Measurements from ENCODE around the gene BAHD1. TPM values are rescaled to one million over a fixed set of nuclear protein-coding genes. Genes with fewer than 3 reads are reported as not detected.

The BAHD1 gene
- polyA plus RNA-seq, 3 donors = 0.67 to 8.9 (median 0.79) TPM

DNA sequence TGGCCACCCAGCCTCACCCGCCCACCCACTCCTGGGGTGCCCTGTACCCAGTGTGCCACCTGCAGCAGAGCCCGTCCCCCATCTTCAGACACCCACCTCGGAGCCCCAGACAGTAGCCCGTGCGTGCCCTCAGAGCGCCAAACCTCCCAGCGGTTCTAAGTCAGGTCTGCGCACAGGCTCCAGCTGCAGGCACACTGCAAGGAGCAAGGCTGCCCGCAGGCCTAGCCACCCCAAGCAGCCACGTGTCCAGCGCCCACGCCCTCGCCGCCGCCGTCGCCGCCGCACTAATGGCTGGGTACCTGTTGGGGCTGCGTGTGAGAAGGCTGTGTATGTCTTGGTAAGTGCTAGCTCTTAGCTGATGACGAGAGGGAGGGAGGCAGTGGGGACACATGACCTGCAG lies 21.2 kb downstream of the BAHD1 start:
- peaks cover 45 to 70% of the 10 kb centered on the region in 2 donors for H3K36me3 ChIP-seq (replicated peaks in 1 of 2; ENCODE audit: control insufficient read depth in 1 of 2, insufficient read depth in 2 of 2, low read length in 2 of 2)
- peak overlapping the region in 1 of 7 donors; percentile 14 for H3K27ac Mint-ChIP-seq
- H3K27ac ChIP-seq (ENCODE audit: low read depth in 1 of 2, low read length in 2 of 2) = no peak overlapping the region

DNA sequence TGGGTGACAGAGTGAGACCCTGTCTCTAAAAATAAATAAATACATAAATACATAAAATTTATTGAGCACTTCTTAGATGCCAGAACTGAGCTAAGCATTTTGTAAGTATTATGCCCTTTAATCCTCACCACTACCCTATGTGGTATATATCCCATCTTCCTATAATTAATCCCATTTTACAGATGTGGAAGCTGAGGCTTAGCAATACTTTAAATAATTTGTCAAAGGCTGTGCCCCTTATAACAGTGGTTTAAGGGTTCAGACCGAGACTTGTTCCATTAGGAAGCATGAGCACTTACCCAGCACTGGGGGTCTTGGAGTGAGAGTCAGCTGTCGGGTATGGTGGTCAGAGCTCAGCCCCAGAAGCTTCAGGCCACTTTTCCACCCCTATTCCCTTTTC lies 22.5 kb downstream of the BAHD1 start:
- H3K4me2 ChIP-seq (replicated peaks; ENCODE audit: extremely low read depth, low read length, poor library complexity, severe bottlenecking) = no peak overlapping the region
- no peaks in the 10 kb centered on the region for H3K27me3 ChIP-seq (ENCODE audit: control insufficient read depth in 2 of 2, insufficient read depth in 2 of 2, low read length in 2 of 2)
- H4K20me1 ChIP-seq (ENCODE audit: insufficient read depth, low read length) = peaks cover 22% of the 10 kb centered on the region
- TF ChIP-seq, protein P1, sequence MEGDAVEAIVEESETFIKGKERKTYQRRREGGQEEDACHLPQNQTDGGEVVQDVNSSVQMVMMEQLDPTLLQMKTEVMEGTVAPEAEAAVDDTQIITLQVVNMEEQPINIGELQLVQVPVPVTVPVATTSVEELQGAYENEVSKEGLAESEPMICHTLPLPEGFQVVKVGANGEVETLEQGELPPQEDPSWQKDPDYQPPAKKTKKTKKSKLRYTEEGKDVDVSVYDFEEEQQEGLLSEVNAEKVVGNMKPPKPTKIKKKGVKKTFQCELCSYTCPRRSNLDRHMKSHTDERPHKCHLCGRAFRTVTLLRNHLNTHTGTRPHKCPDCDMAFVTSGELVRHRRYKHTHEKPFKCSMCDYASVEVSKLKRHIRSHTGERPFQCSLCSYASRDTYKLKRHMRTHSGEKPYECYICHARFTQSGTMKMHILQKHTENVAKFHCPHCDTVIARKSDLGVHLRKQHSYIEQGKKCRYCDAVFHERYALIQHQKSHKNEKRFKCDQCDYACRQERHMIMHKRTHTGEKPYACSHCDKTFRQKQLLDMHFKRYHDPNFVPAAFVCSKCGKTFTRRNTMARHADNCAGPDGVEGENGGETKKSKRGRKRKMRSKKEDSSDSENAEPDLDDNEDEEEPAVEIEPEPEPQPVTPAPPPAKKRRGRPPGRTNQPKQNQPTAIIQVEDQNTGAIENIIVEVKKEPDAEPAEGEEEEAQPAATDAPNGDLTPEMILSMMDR (IDR thresholded peaks at IDR 0.05) = no peak
- no peak for DNase-seq
- peaks cover 0 to 13% of the 10 kb centered on the region in 2 donors for H3K4me1 ChIP-seq (ENCODE audit: control insufficient read depth in 1 of 2, insufficient read depth in 2 of 2, low read length in 2 of 2)
- peaks cover 0 to 3% (median 0%) of the 10 kb centered on the region in 3 donors for H3K27me3 Mint-ChIP-seq (ENCODE audit: low read depth in 3 of 3)
- no peaks in the 10 kb centered on the region for H3K9me3 Mint-ChIP-seq
- no peaks in the 10 kb centered on the region for H3K9me3 ChIP-seq (replicated peaks in 1 of 2; ENCODE audit: control insufficient read depth in 1 of 2, insufficient read depth in 1 of 2, low read length in 2 of 2)
- H3K4me3 ChIP-seq (replicated peaks in 1 of 3; ENCODE audit: low read depth in 2 of 3, low read length in 3 of 3) = no peak overlapping the region
- H3K27ac Mint-ChIP-seq = no peak overlapping the region
- H3K9ac ChIP-seq (ENCODE audit: insufficient read depth, low read length, poor library complexity, severe bottlenecking) = no peak overlapping the region
- H3K36me3 ChIP-seq (replicated peaks in 1 of 2; ENCODE audit: control insufficient read depth in 1 of 2, insufficient read depth in 2 of 2, low read length in 2 of 2) = peaks cover 45 to 70% of the 10 kb centered on the region in 2 donors
- H3K4me1 Mint-ChIP-seq = peaks cover 6% of the 10 kb centered on the region
- H3K27ac ChIP-seq (ENCODE audit: low read depth in 1 of 2, low read length in 2 of 2) = no peak overlapping the region
- H2AFZ ChIP-seq (ENCODE audit: insufficient read depth, low read depth, low read length, poor library complexity, severe bottlenecking) = no peak overlapping the region
- WGBS (ENCODE audit: insufficient coverage) = 100% methylated on average over 1 of the region's 2 CpGs
- intact Hi-C loops (cut with micrococcal nuclease) = no loop called here
- H3K36me3 Mint-ChIP-seq = peaks cover 46 to 81% of the 10 kb centered on the region in 2 donors
- peaks cover 3% of the 10 kb centered on the region for H3K79me2 ChIP-seq (ENCODE audit: insufficient read depth, low read length)
- no peak overlapping the region for H3K4me3 Mint-ChIP-seq

More for the DNA sequence above, 21.2 kb downstream of the BAHD1 start:
- DNase-seq = no peak
- no peak overlapping the region for H3K9ac ChIP-seq (ENCODE audit: insufficient read depth, low read length, poor library complexity, severe bottlenecking)
- H3K79me2 ChIP-seq (ENCODE audit: insufficient read depth, low read length) = peaks cover 15% of the 10 kb centered on the region
- 100% methylated on average over 14 of the region's 21 CpGs for WGBS (ENCODE audit: insufficient coverage)
- peaks cover 28% of the 10 kb centered on the region for H4K20me1 ChIP-seq (ENCODE audit: insufficient read depth, low read length)
- Mint-ChIP-seq H3K36me3 (peaks cover 45 to 73% of the 10 kb centered on the region in 2 donors), H3K4me1 (peaks cover 6% of the 10 kb centered on the region), H3K9me3 (no peaks in the 10 kb centered on the region), H3K27me3 (ENCODE audit: low read depth in 3 of 3) (peaks cover 0 to 3% (median 0%) of the 10 kb centered on the region in 3 donors), H3K4me3 (no peak overlapping the region)
- no peak overlapping the region for H3K4me2 ChIP-seq (replicated peaks; ENCODE audit: extremely low read depth, low read length, poor library complexity, severe bottlenecking)
- H3K4me3 ChIP-seq (replicated peaks in 1 of 3; ENCODE audit: low read depth in 2 of 3, low read length in 3 of 3) = no peak overlapping the region
- intact Hi-C loops (cut with micrococcal nuclease) = no loop called here
- H3K4me1 ChIP-seq (ENCODE audit: control insufficient read depth in 1 of 2, insufficient read depth in 2 of 2, low read length in 2 of 2) = peaks cover 0 to 13% of the 10 kb centered on the region in 2 donors
- TF ChIP-seq, protein P1 (IDR thresholded peaks at IDR 0.05) = no peak
- H2AFZ ChIP-seq (ENCODE audit: insufficient read depth, low read depth, low read length, poor library complexity, severe bottlenecking) = no peak overlapping the region
- H3K27me3 ChIP-seq (ENCODE audit: control insufficient read depth in 2 of 2, insufficient read depth in 2 of 2, low read length in 2 of 2) = no peaks in the 10 kb centered on the region
- no peaks in the 10 kb centered on the region for H3K9me3 ChIP-seq (replicated peaks in 1 of 2; ENCODE audit: control insufficient read depth in 1 of 2, insufficient read depth in 1 of 2, low read length in 2 of 2)

All from CD14-positive monocyte (primary cell).